ENCODE data around the gene RFC3. TPM values are rescaled to one million over a fixed set of nuclear protein-coding genes. Genes with fewer than 3 reads are reported as not detected.

Gene RFC3
- total and polyA plus RNA-seq, 2 of the 13 experiments (the other 11 are each of a cell fraction or from before 2014, with no cell fraction given), result 16.0 to 55.7 TPM

- Histone ChIP-seq H3K79me2 (ENCODE audit: insufficient read depth, low read length) (no peaks in the 10 kb centered on the region), H3K9ac (ENCODE audit: insufficient read depth, low read depth, low read length) (no peak overlapping the region), H2AFZ (ENCODE audit: low read length) (no peak overlapping the region), H3K27me3 (ENCODE audit: control insufficient read depth in 1 of 2, insufficient read depth in 2 of 2, low read length in 2 of 2) (no peaks in the 10 kb centered on the region), H3K36me3 (replicated peaks in 1 of 2; ENCODE audit: control insufficient read depth in 1 of 2, insufficient read depth in 2 of 2, low read length in 2 of 2) (no peaks in the 10 kb centered on the region; a peak in 1 of 5 replicates), H3K4me1 (ENCODE audit: insufficient read depth, low read length) (no peaks in the 10 kb centered on the region), H3K4me2 (ENCODE audit: low read depth, low read length) (no peak overlapping the region), H3K9me3 (ENCODE audit: low read length) (no peaks in the 10 kb centered on the region), H3K4me3 (replicated peaks in 1 of 3; ENCODE audit: insufficient read depth in 1 of 3, low read depth in 2 of 3, low read length in 3 of 3) (no peak overlapping the region), H4K20me1 (ENCODE audit: insufficient read depth, low read length) (no peaks in the 10 kb centered on the region), H3K27ac (ENCODE audit: extremely low read length, insufficient read depth, low read length) (no peak overlapping the region)
- intact Hi-C loops (cut with micrococcal nuclease; ENCODE audit: unreplicated experiment) (no loop called here), in situ Hi-C loops (cut with HindIII; ENCODE audit: extremely low pct_ligation_motif_present, low pct_unique_long_range_greater_than_20kb) (no loop called here)
- DNase-seq (ENCODE audit: low spot score) (no peak), FAIRE-seq (no peak), ATAC-seq (no peak)
- ChIA-PET POLR2A (no interaction called here), CTCF (ENCODE audit: low intra/inter-chr PET ratio, low total read pairs) (no interaction called here)
- TF ChIP-seq ZSCAN25 (CRISPR knock-in tag; IDR thresholded peaks at IDR 0.05), result no peak
- no peak for TF ChIP-seq KAT7 (CRISPR knock-in tag; IDR thresholded peaks at IDR 0.05; ENCODE audit: borderline replicate concordance)
- TF ChIP-seq ZBED4 (CRISPR knock-in tag; IDR thresholded peaks at IDR 0.05; ENCODE audit: borderline replicate concordance), result no peak
- no peak for TF ChIP-seq NFE2L1 (CRISPR knock-in tag; IDR thresholded peaks at IDR 0.05; ENCODE audit: borderline replicate concordance)
- TF ChIP-seq NCOA1 (CRISPR knock-in tag; IDR thresholded peaks at IDR 0.05), result no peak
- no peak for TF ChIP-seq CTCF (CRISPR knock-in tag; IDR thresholded peaks at IDR 0.05)
- BruUV-seq (replicated peaks), result no TSS peak
- 95% methylated on average over 9 of the region's 9 CpGs for WGBS (ENCODE audit: low lambda C conversion rate)
These were observed 42.6 kb downstream of the RFC3 start for GRCh38 chr13:33860526-33860925.
